ENCODE measurements around the gene JMJD1C. TPM values are rescaled to one million over a fixed set of nuclear protein-coding genes. Genes with fewer than 3 reads are reported as not detected.

JMJD1C gene
- total RNA-seq, 2 experiments from 2014 or later = 42.6 to 47.3 TPM

- H3K27ac Mint-ChIP-seq = no peak overlapping the region
- no peak overlapping the region for H3K4me3 Mint-ChIP-seq
- DNase-seq = no peak
- ChIA-PET POLR2A (interaction anchor here (0.6 kb wide), 1 partner anchor 172 kb away, joined by 3 read pairs; no protein-coding TSS in a partner anchor), CTCF (interaction anchor here (0.9 kb wide), 1 partner anchor 265 kb away, joined by 3 read pairs; no protein-coding TSS in a partner anchor)
- no peaks in the 10 kb centered on the region for H3K27me3 Mint-ChIP-seq
- no peaks in the 10 kb centered on the region for H3K9me3 Mint-ChIP-seq
- intact Hi-C loops (cut with micrococcal nuclease) = no loop called here
- peaks cover 3% of the 10 kb centered on the region for H3K36me3 Mint-ChIP-seq
- peaks cover 14% of the 10 kb centered on the region for H3K4me1 Mint-ChIP-seq (ENCODE audit: low read depth)
Observed at GRCh38 chr10:63454631-63455030, 11.1 kb downstream of the JMJD1C start.

GRCh38 chr10:63452524-63452923 lies 13.3 kb downstream of the JMJD1C start:
- Mint-ChIP-seq H3K27ac (no peak overlapping the region), H3K4me3 (no peak overlapping the region)

DNA sequence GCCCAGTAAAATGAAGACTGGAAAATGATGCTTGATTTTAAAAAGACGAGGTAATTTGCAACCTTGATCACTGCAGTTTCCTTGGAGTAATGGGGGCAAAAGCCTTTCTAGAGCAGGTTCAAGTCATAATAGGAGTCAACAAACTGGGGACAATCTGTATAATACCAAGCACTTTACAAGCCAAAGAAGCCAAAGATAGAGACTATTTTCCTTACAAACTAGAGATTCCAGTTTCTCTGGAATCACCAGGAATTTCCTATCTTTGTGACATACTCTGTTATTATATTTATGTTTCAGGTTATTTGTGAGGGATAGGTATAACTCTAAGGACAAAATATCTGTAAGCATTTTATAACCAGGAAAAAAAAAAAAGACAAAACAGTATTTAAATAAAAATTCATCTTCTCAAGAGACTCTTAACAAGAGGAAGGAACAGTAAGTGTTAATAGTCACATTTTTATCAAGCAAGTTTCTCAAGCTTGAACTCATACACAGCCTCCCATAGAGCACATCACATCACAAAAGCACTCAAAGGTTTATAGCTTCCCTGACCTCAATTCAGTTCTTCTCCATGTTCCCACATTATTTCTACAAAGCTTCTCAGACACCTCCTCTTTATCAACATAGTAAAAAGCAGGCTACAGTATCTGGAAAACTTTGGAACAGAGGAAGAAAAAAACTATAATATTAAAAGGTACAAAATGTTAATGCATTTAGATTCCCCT lies 18.9 kb downstream of the JMJD1C start:
- POLR2A ChIA-PET = no interaction called here
- H3K27ac Mint-ChIP-seq = no peak overlapping the region

More at GRCh38 chr10:63452524-63452923, 13.3 kb downstream of the JMJD1C start:
- Mint-ChIP-seq H3K27me3 (no peaks in the 10 kb centered on the region), H3K9me3 (no peaks in the 10 kb centered on the region), H3K36me3 (peaks cover 3% of the 10 kb centered on the region), H3K4me1 (ENCODE audit: low read depth) (peaks cover 14% of the 10 kb centered on the region)
- CTCF ChIA-PET = no interaction called here
- DNase-seq = no peak
- intact Hi-C loops (cut with micrococcal nuclease) = no loop called here
- POLR2A ChIA-PET = no interaction called here

GRCh38 chr10:63441404-63441803 lies 24.4 kb downstream of the JMJD1C start:
- Mint-ChIP-seq H3K36me3 (no peaks in the 10 kb centered on the region), H3K27ac (no peak overlapping the region), H3K9me3 (no peaks in the 10 kb centered on the region), H3K27me3 (no peaks in the 10 kb centered on the region), H3K4me3 (no peak overlapping the region), H3K4me1 (ENCODE audit: low read depth) (peaks cover 17% of the 10 kb centered on the region)
- intact Hi-C loops (cut with micrococcal nuclease) = no loop called here
- DNase-seq = no peak
- POLR2A ChIA-PET = no interaction called here
- CTCF ChIA-PET = no interaction called here

More for the DNA sequence above, 18.9 kb downstream of the JMJD1C start:
- no peaks in the 10 kb centered on the region for H3K9me3 Mint-ChIP-seq
- DNase-seq = no peak
- H3K27me3 Mint-ChIP-seq = no peaks in the 10 kb centered on the region
- CTCF ChIA-PET = no interaction called here
- no peak overlapping the region for H3K4me3 Mint-ChIP-seq
- no peaks in the 10 kb centered on the region for H3K36me3 Mint-ChIP-seq
- intact Hi-C loops (cut with micrococcal nuclease) = no loop called here
- peaks cover 12% of the 10 kb centered on the region for H3K4me1 Mint-ChIP-seq (ENCODE audit: low read depth)

GRCh38 chr10:63439607-63440006 lies 26.2 kb downstream of the JMJD1C start:
- ChIA-PET CTCF (no interaction called here), POLR2A (no interaction called here)
- Mint-ChIP-seq H3K9me3 (no peaks in the 10 kb centered on the region), H3K4me1 (ENCODE audit: low read depth) (peaks cover 20% of the 10 kb centered on the region), H3K27me3 (no peaks in the 10 kb centered on the region), H3K27ac (no peak overlapping the region), H3K36me3 (no peaks in the 10 kb centered on the region), H3K4me3 (no peak overlapping the region)
- intact Hi-C loops (cut with micrococcal nuclease) = no loop called here
- DNase-seq = no peak

DNA sequence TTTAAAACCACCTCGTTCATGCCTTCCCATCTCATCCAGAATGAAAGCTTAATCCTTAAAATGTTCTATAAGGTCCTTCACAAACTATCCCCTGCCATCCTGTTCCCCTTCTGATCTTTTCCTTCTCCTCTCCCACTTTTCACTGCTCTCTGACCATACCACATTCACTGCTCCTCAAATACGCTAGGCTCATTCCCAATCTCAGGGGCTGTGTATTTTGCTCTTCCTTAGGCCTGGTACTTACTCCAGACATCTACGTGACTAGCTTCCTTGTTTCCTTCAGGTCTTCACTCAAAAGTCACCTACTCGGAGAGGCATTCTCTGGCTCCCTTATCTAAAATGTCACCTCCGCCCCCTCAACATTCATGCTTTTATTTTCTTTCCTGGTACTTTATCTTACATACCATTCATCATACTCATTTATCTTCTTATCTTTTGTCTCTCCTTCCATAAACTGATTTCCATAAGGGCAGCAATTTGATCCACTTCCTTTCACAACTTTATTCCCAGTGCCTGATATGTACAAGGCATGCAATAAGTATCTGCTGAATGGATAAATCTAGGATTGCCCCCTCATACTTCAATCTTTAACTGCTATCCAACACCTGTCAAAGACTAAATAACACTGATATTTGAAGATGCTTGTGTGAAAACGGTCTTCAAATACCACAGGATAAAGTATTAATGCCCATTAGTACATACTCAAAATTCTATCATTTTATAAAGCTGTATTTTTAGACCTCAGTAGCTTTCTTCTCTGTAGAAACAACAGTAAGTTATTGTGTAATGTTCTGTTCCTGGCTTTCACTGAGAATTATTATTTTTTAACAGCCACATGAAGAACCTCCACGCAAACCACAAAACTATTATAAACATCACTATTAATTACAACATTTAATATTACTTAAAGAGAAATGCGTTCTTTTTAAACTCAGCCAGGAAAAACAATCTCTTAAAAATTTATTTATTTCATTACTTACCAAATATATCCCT lies 27.0 kb downstream of the JMJD1C start:
- ChIA-PET POLR2A (no interaction called here), CTCF (no interaction called here)
- intact Hi-C loops (cut with micrococcal nuclease) = no loop called here
- Mint-ChIP-seq H3K4me3 (no peak overlapping the region), H3K4me1 (ENCODE audit: low read depth) (peaks cover 20% of the 10 kb centered on the region), H3K27me3 (no peaks in the 10 kb centered on the region), H3K9me3 (no peaks in the 10 kb centered on the region), H3K36me3 (no peaks in the 10 kb centered on the region), H3K27ac (no peak overlapping the region)
- no peak for DNase-seq

DNA sequence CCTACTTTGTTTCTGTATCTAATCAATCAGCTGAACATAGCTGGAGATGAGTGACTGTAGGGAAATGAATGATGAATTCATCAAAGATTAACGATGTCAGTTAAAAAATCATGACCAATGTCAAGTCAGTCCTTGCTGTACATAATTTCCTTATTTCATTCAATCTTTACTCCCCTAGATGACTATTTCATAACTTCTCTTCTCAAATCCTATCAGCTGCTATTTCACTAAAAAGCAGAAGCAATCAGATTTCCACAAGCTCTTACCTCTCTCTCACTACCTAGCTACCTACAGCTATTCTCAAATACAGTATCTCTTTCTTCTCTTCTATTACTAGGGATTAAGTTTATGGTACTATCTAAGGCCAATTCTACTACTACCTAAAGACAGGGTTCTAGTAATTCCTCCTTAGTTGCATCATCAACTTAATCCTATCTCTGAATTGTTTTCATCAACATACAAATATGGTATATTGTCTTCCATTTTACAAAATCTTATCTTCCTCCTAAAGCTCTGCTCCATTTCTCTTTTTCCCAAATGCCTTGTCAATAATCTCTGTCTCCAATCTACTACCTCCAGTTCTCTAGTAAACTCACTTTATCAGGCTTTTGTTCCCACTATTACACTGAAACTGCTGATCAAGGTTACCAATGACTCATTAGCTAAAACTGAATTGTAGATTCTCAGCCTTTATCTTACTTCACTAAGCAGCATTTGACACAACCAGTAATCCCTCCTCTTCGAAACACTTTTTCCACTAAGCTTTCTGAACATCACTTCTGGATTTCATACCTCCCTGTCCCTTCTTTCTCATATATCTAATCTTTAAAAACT lies 28.4 kb downstream of the JMJD1C start:
- no peak overlapping the region for H3K27ac Mint-ChIP-seq
- POLR2A ChIA-PET = interaction anchor here (1.0 kb wide), 1 partner anchor 169 kb away, joined by 3 read pairs; no protein-coding TSS in a partner anchor
- no peaks in the 10 kb centered on the region for H3K9me3 Mint-ChIP-seq
- no peak for DNase-seq
- CTCF ChIA-PET = interaction anchor here (1.4 kb wide), 1 partner anchor 22 kb away, joined by 3 read pairs; no protein-coding TSS in a partner anchor
- peaks cover under 1% of the 10 kb centered on the region for H3K36me3 Mint-ChIP-seq
- H3K27me3 Mint-ChIP-seq = no peaks in the 10 kb centered on the region
- peaks cover 17% of the 10 kb centered on the region for H3K4me1 Mint-ChIP-seq (ENCODE audit: low read depth)
- intact Hi-C loops (cut with micrococcal nuclease) = no loop called here
- H3K4me3 Mint-ChIP-seq = no peak overlapping the region

DNA sequence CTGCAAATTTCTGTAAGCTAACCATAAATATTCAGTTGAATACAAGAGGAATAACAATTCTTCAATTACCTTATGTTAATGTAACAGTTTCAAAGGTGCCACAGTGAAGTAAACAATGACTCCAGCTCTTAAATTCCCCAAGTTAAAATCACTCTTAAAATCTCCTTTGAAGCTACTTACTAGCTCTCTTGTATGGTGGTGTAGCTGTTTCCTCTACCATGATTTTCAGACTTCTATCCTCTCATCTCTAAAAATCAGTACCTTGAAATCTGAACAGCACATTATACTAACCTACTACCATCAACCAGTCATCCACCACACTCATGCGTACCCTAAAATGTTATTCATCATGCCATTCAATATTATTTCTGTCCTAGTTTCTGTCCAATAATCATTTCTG lies 29.6 kb downstream of the JMJD1C start:
- ChIA-PET CTCF (interaction anchor here (0.6 kb wide), 1 partner anchor 542 kb away, joined by 3 read pairs; no protein-coding TSS in a partner anchor), POLR2A (no interaction called here)
- DNase-seq = no peak
- intact Hi-C loops (cut with micrococcal nuclease) = no loop called here
- H3K27me3 Mint-ChIP-seq = no peaks in the 10 kb centered on the region
- H3K36me3 Mint-ChIP-seq = peaks cover 7% of the 10 kb centered on the region
- no peak overlapping the region for H3K4me3 Mint-ChIP-seq
- H3K4me1 Mint-ChIP-seq (ENCODE audit: low read depth) = peaks cover 17% of the 10 kb centered on the region
- no peak overlapping the region for H3K27ac Mint-ChIP-seq
- no peaks in the 10 kb centered on the region for H3K9me3 Mint-ChIP-seq

DNA sequence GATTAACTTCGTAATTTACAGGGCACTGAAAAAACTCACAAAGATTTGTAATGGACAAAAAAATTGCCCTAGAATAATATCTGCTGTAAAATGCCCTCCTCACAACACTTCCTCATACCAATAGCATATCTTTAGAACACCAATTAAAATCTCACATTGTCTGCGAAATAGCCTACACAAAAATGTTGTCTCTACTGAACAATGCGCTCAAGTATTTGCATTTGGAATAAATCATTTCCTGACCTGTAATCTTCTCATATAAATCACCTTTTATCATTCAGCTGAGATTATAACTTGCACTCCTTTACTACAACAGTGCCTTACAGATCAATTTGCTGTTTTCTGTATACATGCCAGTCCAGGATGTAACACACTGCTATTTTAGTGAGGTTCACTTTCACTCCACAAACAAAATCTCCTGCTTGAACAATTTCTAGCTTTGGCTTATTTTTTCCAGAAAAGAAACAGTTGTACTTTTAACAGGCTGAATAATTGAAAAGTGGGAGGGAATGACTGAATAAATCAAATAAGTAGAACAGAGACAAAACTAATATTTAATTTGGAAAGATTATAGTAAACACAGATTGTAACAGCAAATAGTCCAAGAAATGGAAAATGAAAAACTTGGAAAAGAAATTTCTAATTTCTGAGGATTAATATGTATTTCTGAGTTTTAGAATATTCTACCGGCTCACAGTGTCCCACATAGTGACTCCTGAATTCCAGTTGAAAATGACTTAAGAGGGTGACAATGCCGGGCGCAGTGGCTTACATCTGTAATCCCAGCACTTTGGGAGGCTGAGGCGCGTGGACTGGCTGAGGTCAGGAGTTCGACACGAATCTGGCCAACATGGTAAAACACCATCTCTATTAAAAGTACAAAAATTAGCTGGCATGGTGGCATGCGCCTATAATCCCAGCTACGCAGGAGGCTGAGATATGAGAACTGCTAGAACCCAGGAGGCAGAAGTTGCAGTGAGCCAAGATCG lies 30.6 kb downstream of the JMJD1C start:
- CTCF ChIA-PET = no interaction called here
- no peak overlapping the region for H3K27ac Mint-ChIP-seq
- intact Hi-C loops (cut with micrococcal nuclease) = no loop called here
- H3K9me3 Mint-ChIP-seq = no peaks in the 10 kb centered on the region
- DNase-seq = no peak
- POLR2A ChIA-PET = no interaction called here
- H3K4me1 Mint-ChIP-seq (ENCODE audit: low read depth) = peaks cover 20% of the 10 kb centered on the region
- H3K27me3 Mint-ChIP-seq = no peaks in the 10 kb centered on the region
- H3K4me3 Mint-ChIP-seq = no peak overlapping the region
- peaks cover 8% of the 10 kb centered on the region for H3K36me3 Mint-ChIP-seq

- peak; percentile 20 for DNase-seq
- no peak overlapping the region for H3K27ac Mint-ChIP-seq
- H3K4me1 Mint-ChIP-seq (ENCODE audit: low read depth) = peaks cover 35% of the 10 kb centered on the region
- H3K27me3 Mint-ChIP-seq = no peaks in the 10 kb centered on the region
- H3K36me3 Mint-ChIP-seq = peaks cover 8% of the 10 kb centered on the region
- no peak overlapping the region for H3K4me3 Mint-ChIP-seq
- ChIA-PET CTCF (interaction anchor here (0.7 kb wide), 1 partner anchor 173 kb away, joined by 3 read pairs; no protein-coding TSS in a partner anchor), POLR2A (no interaction called here)
- no peaks in the 10 kb centered on the region for H3K9me3 Mint-ChIP-seq
- intact Hi-C loops (cut with micrococcal nuclease) = no loop called here
Observed at GRCh38 chr10:63431962-63432797, 33.6 kb downstream of the JMJD1C start.
